Astrocyte (in vitro differentiated cells and primary cell): ENCODE measurements around the gene C10orf90.

ENCODE experiments used
- CTCF ChIP-seq: IDR thresholded peaks from 2 replicates; pipeline ENCODE4 v1.5.1; 2011; ENCODE audit warnings: low read depth, mild to moderate bottlenecking, inconsistent platforms, low read length, moderate library complexity; ENCODE audit not compliant: insufficient read depth
- EZH2 ChIP-seq: IDR thresholded peaks from 2 replicates; pipeline ENCODE4 v1.6.1; 2012; ENCODE audit warnings: mild to moderate bottlenecking, low read length, inconsistent platforms; ENCODE audit not compliant: insufficient read depth

- TF ChIP-seq CTCF, result no peak
- no peak for TF ChIP-seq EZH2
Measured at GRCh38 chr10:126687121-126687606, 16.7 kb upstream of the C10orf90 start.
